ENCODE data around the gene PLEKHG4B.

Gene PLEKHG4B

GRCh38 chr5:172421-172820, 80.5 kb downstream of the PLEKHG4B start:
- no peak for DNase-seq

GRCh38 chr5:172841-173251, 80.9 kb downstream of the PLEKHG4B start:
- no peak for DNase-seq

DNA sequence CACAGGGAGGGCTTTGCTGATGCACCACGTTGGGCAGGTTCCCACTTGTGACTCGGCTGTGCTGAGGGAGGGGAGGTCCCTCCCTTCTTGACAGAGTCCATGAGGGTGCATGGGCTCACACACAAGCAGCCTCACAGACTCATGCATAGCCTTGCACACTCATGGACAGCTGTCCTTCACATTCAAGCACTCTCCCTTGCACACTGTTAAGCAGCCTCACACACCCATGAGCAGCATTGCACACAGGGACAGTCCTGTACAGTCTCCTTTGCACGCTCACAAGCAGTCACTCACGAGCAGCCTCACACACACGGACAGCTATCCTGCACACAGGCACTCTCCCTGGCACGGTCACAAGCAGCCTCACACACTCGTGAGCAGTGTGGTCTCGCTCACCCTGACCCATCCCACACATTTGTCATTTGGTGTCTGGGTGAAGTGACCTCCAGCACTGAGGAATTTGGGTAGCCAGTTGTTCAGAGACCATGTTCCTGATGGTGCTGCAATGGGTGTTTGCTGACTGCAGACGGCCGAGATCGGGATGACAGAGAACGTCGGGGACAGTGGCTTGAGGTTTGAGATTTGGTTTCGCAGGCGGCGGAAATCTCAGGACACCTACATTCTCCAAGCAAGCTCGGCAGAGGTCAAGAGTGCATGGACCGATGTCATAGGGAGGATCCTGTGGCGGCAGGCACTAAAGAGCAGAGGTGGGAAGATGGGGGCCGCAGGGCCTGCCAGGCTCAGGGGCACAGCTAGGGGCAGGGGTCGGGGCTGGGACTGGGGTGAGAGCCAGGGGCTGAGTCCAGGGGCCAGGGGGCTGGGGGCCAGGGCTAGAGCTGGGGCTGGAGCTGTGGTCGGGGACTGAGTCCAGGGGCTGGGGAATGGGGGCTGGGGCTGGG, 81.7 kb downstream of the PLEKHG4B start:
- no peak for DNase-seq

GRCh38 chr5:174291-174600, 82.3 kb downstream of the PLEKHG4B start:
- DNase-seq = no peak

- no peak for DNase-seq
These were observed 83.0 kb downstream of the PLEKHG4B start for GRCh38 chr5:174876-175465.

- DNase-seq = no peak
These were observed 84.4 kb downstream of the PLEKHG4B start for GRCh38 chr5:176296-176823.

DNA sequence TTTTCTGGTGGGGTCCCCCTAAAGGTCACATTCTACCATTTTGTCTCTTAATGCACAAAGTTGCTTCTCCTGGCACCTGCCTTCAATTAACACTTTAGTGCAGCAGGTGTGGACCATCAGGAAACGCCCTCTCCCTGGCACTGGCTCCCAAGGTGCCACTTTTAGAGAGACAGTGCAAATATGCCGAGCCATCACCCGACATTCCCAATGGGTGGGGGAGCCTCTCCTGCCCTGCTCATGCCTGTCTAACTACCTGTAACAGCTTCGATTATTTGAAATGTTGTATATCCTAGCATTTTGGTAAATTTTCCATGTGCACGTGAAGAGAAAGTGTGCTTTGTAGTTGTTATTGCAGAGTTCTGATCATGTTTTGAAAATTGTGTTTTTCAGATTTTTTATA, 86.1 kb downstream of the PLEKHG4B start:
- DNase-seq = no peak

- DNase-seq = no peak
These were observed 87.4 kb downstream of the PLEKHG4B start for GRCh38 chr5:179401-179800.

GRCh38 chr5:180286-180918, 88.4 kb downstream of the PLEKHG4B start:
- no peak for DNase-seq

DNA sequence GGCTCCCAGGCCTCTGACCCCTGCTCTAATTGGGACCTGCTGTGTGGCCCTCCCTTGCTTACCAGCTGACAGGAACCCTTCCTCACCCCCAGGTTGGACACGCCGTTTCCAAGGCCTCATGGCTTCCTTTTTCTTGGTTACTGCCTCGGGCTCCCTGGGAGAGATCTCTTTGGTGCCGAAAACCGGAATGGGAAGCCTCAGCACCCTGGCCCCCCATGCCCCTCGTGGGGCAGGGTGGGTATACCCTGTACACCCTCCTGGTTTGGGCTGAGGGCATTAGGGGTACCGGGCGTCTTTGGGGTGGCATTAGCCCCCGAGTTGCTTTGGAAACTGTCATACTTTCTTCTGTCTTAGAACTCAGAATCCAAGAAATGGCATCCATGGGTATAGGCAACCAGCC, 89.2 kb downstream of the PLEKHG4B start:
- DNase-seq = no peak

DNA sequence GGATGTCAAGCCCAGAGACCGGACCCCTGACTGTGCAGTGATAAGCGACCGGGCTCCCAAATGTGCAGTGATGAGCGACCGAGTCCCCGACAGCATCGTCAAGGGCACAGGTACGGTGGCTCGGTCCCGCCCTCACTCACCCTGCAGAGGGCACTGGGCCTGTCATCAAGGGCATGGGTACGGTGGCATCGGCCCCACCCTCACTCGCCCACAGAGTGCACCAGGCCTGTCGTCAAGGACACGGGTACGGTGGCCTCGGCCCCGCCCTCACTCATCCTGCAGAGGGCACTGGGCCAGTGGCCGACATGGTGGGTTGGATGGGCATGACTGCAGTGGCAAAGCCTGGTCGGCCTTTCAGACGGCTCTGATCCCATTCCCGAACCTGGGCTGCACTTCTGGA, 89.6 kb downstream of the PLEKHG4B start:
- DNase-seq = no peak

DNA sequence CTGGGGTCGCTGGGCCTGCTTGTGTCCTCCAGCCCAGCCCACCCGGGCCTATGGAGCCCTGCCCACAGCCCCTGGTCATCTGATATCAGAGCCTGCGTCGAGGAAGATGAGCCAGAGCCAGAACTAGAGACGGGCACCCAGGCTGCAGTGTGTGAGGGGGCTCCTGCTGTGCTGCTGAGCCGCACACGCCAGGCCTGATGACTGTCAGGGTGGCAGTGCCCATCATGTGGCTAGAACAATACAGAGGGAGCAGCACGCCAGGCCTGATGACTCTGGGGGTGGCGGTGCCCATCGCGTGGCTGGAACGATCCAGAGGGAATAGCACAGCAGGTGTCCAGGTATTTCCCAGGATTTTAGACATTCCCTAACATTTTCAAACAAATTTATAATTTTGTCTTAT, 90.2 kb downstream of the PLEKHG4B start:
- no peak for DNase-seq

GRCh38 chr5:184471-184870, 92.5 kb downstream of the PLEKHG4B start:
- no peak for DNase-seq

- DNase-seq = no peak
These were observed 93.4 kb downstream of the PLEKHG4B start for GRCh38 chr5:185095-186070.

GRCh38 chr5:186091-187041, 94.4 kb downstream of the PLEKHG4B start:
- no peak for DNase-seq

- DNase-seq = no peak
These were observed 95.1 kb downstream of the PLEKHG4B start for GRCh38 chr5:187042-187431.

DNA sequence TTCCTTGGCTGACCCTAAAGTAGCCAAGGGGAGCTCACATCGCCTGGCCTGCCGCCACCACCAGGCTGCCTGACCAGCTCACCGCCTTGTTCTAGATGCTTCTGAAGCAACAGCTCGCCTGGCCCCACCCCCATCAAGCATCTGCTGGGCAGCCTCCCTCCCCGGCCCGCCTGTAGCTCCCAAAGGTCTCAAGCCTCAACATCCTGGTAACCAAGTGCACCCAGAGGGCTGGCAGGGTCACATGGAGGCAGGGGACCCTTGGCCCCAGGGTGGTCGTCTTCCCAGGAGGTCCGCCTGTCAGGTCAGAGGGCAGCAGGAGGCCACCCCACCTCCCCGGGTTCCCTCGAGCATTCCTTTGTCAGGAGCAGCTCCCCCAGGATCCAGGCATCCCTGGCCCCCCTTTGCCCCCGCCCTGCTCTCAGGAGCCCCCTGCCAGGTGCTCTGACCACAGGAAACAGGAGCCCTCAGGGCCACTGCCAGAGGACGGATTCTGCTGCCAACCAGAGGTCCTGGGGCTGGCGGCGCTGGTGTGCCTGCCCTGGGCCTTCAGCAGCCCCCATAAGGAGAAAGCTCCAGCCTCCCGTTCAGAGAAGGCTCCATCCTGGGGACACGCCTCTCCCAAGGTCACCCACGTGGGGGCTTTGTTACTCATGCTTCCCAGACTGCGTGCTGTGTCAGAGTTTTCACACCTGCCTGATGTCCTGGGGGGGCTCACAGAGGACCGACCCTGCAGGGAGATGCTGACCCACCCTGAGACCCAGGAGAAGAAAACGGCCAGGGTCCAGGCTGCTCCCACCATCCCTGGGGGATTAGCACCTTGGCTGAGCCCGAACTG, 95.9 kb downstream of the PLEKHG4B start:
- no peak for DNase-seq

GRCh38 chr5:188488-189481, 96.8 kb downstream of the PLEKHG4B start:
- DNase-seq = peak; percentile 92

GRCh38 chr5:189486-189885, 97.5 kb downstream of the PLEKHG4B start:
- no peak for DNase-seq
